HepG2 (cell line): ENCODE data around the gene IGFBP5. TPM values are rescaled to one million over a fixed set of nuclear protein-coding genes. Genes with fewer than 3 reads are reported as not detected.

Experiments used
- ATAC-seq: fragments of 200-7000 bp; cut with Tn5 transposase; 3 replicates; pipeline ENCODE4 v1.9.1; 2020; ENCODE audit warnings: mild to moderate bottlenecking, moderate library complexity
- BruUV-seq: library from RNA; stranded (reverse); fragments of 400-500 nt; replicated peaks from 2 replicates; lab custom pipeline; 2021; lab: Mats Ljungman, UMichigan
- CTCF ChIA-PET: fragments of 300-600 bp; formaldehyde crosslinking; extraction: SDS; loops from one replicate; lab custom pipeline; 2021; ENCODE audit warnings: low total read pairs, inconsistent platforms, low intra/inter-chr PET ratio; lab: Yijun Ruan, JAX
- POLR2A ChIA-PET: fragments of 350-600 bp; sonication (Branson Sonifier 250); formaldehyde crosslinking; loops from one replicate; lab custom pipeline; 2020; ENCODE audit warnings: antibody characterized with exemption, inconsistent platforms; lab: Yijun Ruan, JAX
- DNase-seq: peaks from one replicate; pipeline ENCODE4 v3.0.0-alpha.2; 2015; ENCODE audit warnings: low spot score
- FAIRE-seq: peaks from 3 replicates; lab custom pipeline; 2011; peaks lifted over from hg19 to GRCh38; lab: Jason Lieb, UNC
- H2AFZ ChIP-seq: one replicate; pipeline ENCODE4 v1.6.1; 2011; ENCODE audit warnings: low read length, inconsistent platforms
- H3K27ac ChIP-seq: fragments of 300-600 bp; 3 replicates; pipeline ENCODE4 v1.8.0; 2011; ENCODE audit warnings: mixed run types, mild to moderate bottlenecking, mixed read lengths, low read length, inconsistent platforms; ENCODE audit not compliant: insufficient read depth; ENCODE audit errors: extremely low read length
- H3K27me3 ChIP-seq, 2 experiments: fragments of 200-600 bp in 1 of 2; 2 replicates in 1 of 2; 3 replicates in 1 of 2; pipeline versions ENCODE4 v1.6.0 to v1.8.0; 2011; ENCODE audit warnings: low read length in 2 of 2, mild to moderate bottlenecking in 2 of 2, moderate library complexity in 2 of 2, inconsistent platforms in 1 of 2; ENCODE audit not compliant: insufficient read depth in 2 of 2, control insufficient read depth in 1 of 2
- H3K36me3 ChIP-seq, 2 experiments: fragments of 200-600 bp in 1 of 2; replicated peaks in 1 of 2; 2 replicates in 1 of 2; 3 replicates in 1 of 2; pipeline versions ENCODE4 v1.5.1 to v1.8.0; 2011; ENCODE audit warnings: low read length in 2 of 2, inconsistent platforms in 1 of 2; ENCODE audit not compliant: insufficient read depth in 2 of 2, control insufficient read depth in 1 of 2
- H3K4me1 ChIP-seq: 2 replicates; pipeline ENCODE4 v1.5.1; 2012; ENCODE audit warnings: low read length, inconsistent platforms; ENCODE audit not compliant: insufficient read depth
- H3K4me2 ChIP-seq: 2 replicates; pipeline ENCODE4 v1.6.0; 2011; ENCODE audit warnings: low read depth, low read length, inconsistent platforms
- H3K4me3 ChIP-seq, 3 experiments: fragments of 200-600 bp in 1 of 3; sonication (generic), shearing (Covaris generic) in 1 of 3; replicated peaks in 1 of 3; 2 replicates each; pipeline ENCODE4 v1.5.1; 2011 to 2016; ENCODE audit warnings: low read length in 3 of 3, inconsistent platforms in 2 of 3, low read depth in 2 of 3, mild to moderate bottlenecking in 2 of 3, control low read depth in 1 of 3, mixed read lengths in 1 of 3; ENCODE audit not compliant: insufficient read depth in 1 of 3
- H3K79me2 ChIP-seq: one replicate; pipeline ENCODE4 v1.6.1; 2011; ENCODE audit warnings: low read length, inconsistent platforms; ENCODE audit not compliant: insufficient read depth
- H3K9ac ChIP-seq: 2 replicates; pipeline ENCODE4 v1.6.0; 2011; ENCODE audit warnings: mild to moderate bottlenecking, low read depth, low read length, inconsistent platforms; ENCODE audit not compliant: insufficient read depth
- H3K9me3 ChIP-seq: 2 replicates; pipeline ENCODE4 v1.5.1; 2012; ENCODE audit warnings: mild to moderate bottlenecking, low read length
- H4K20me1 ChIP-seq: 2 replicates; pipeline ENCODE4 v1.6.0; 2011; ENCODE audit warnings: inconsistent platforms, mild to moderate bottlenecking, low read length, moderate library complexity; ENCODE audit not compliant: insufficient read depth
- CCDC6 ChIP-seq: sonication (generic); formaldehyde crosslinking; IDR thresholded peaks from 2 replicates; pipeline ENCODE4 v1.8.1; 2022; ENCODE audit warnings: mild to moderate bottlenecking, missing genetic modification reagents, moderate library complexity
- PRMT3 ChIP-seq: sonication (generic); formaldehyde crosslinking; IDR thresholded peaks from 2 replicates; pipeline ENCODE4 v1.8.1; 2022; ENCODE audit warnings: low read depth, mild to moderate bottlenecking, moderate library complexity, missing genetic modification reagents, borderline replicate concordance
- TRIM22 ChIP-seq: fragments of 450-650 bp; IDR thresholded peaks from 2 replicates; pipeline ENCODE4 v1.6.1; 2017
- ZNF558 ChIP-seq: sonication (generic); formaldehyde crosslinking; IDR thresholded peaks from 2 replicates; pipeline ENCODE4 v1.9.0; 2022; ENCODE audit warnings: mild to moderate bottlenecking, missing genetic modification reagents, borderline replicate concordance
- ZNF629 ChIP-seq: sonication (generic); formaldehyde crosslinking; conservative IDR thresholded peaks from 2 replicates; pipeline ENCODE4 v1.5.0; 2020; ENCODE audit warnings: missing genetic modification reagents
- WGBS: methylation state at CpG from one replicate; pipeline ENCODE4 v1.1.6; 2017; ENCODE audit warnings: low lambda C conversion rate; 5-methylcytosine and 5-hydroxymethylcytosine counted together
- in situ Hi-C: cut with HindIII; loops from 2 replicates; pipeline ENCODE4 v1.10.0; 2017; ENCODE audit warnings: low pct_unique_long_range_greater_than_20kb; ENCODE audit not compliant: extremely low pct_ligation_motif_present
- intact Hi-C: fragments of 100-400 bp; cut with micrococcal nuclease; formaldehyde crosslinking; loops from one replicate; pipeline ENCODE4 v1.10.0; 2022; ENCODE audit not compliant: unreplicated experiment
- polyA plus RNA-seq, 8 experiments: library from polyadenylated mRNA; depleted of rRNA in 3 of 8; stranded (reverse) in 7 of 8; unstranded in 1 of 8; fragments of >200 nt; fragmentation: Illumina TruSeq in 4 of 8; extraction: Trizol in 4 of 8; gene quantifications; 2 replicates each; pipeline versions ENCODE4 v1.2.1 to v1.2.3, GENCODE V29; 2011 to 2016; ENCODE audit warnings: low read depth in 4 of 8, missing spikeins in 1 of 8, mixed read lengths in 1 of 8; ENCODE audit not compliant: insufficient read depth in 1 of 8
- total RNA-seq, 5 experiments: library from RNA; depleted of rRNA; stranded (reverse); fragments of >200 nt; fragmentation: Illumina TruSeq; extraction: Trizol; gene quantifications; 2 replicates each; pipeline ENCODE4 v1.2.3, GENCODE V29; 2016; ENCODE audit warnings: low read depth in 1 of 5

Gene IGFBP5
- total and polyA plus RNA-seq, 2 of the 13 experiments (the other 11 are each of a cell fraction or from before 2014, with no cell fraction given) = 0.15 TPM; not detected in 1

DNA sequence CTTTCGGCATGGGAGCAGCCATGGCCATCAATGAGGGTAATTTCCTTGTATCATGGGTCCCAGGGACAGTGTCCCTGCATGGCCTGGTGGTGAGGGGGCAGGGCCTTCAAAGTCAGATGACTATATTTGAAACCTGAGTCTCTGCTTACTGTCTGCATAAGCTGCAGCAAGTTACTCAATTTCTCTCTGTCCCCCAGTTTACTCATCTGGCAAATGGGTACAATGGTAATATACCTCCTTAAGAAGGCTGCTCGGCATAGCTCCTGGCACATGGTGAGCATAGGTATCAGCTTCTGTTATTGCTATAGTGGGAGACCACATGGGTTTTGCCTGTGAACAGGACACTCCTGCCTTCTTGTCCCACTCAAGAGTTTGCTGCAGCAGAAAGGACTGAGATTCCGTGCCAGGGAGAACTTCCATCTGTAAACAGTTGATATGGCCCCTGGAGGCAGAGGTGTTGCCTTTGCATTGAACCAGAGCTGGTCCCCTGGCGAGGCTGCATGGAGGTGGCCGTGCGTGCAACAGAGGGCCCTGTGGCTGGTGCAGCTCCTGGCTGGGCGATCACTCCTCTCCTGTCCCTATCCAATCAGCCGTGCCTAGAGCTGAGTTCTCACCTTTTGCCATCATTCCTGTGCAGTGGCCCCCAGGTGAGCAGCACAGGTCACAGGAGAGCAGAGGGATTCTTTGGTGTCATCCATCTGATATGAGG, 22.7 kb upstream of the IGFBP5 start:
- H3K36me3 ChIP-seq = no peaks in the 10 kb centered on the region
- no peaks in the 10 kb centered on the region for H4K20me1 ChIP-seq
- H3K4me1 ChIP-seq = no peaks in the 10 kb centered on the region
- ATAC-seq (no peak), FAIRE-seq (no peak), DNase-seq (no peak)
- POLR2A ChIA-PET = no interaction called here
- 28% methylated on average over 3 of the region's 8 CpGs for WGBS
- no peak overlapping the region for H3K4me3 ChIP-seq
- H3K27me3 ChIP-seq = peaks cover 1 to 22% of the 10 kb centered on the region in 2 experiments; a peak in 2 of 5 replicates
- intact Hi-C loops (no loop called here), in situ Hi-C loops (no loop called here)
- no peaks in the 10 kb centered on the region for H3K79me2 ChIP-seq
- no peak overlapping the region for H3K27ac ChIP-seq
- H2AFZ ChIP-seq = no peak overlapping the region
- no peak overlapping the region for H3K9ac ChIP-seq
- CTCF ChIA-PET = no interaction called here
- no TSS peak for BruUV-seq
- H3K9me3 ChIP-seq = no peaks in the 10 kb centered on the region
- peak; percentile 70 for TF ChIP-seq ZNF629
- no peak for TF ChIP-seq PRMT3 (CRISPR knock-in tag)
- H3K4me2 ChIP-seq = no peak overlapping the region

- Histone ChIP-seq H3K4me2 (no peak overlapping the region), H3K9me3 (no peaks in the 10 kb centered on the region), H3K4me3 (no peak overlapping the region), H3K36me3 (no peaks in the 10 kb centered on the region), H3K27me3 (peaks cover 1 to 26% of the 10 kb centered on the region in 2 experiments; a peak in 4 of 5 replicates), H4K20me1 (no peaks in the 10 kb centered on the region), H3K79me2 (no peaks in the 10 kb centered on the region), H3K9ac (no peak overlapping the region), H2AFZ (no peak overlapping the region), H3K27ac (no peak overlapping the region), H3K4me1 (no peaks in the 10 kb centered on the region)
- in situ Hi-C loops (no loop called here), intact Hi-C loops (no loop called here)
- TF ChIP-seq ZNF558 (CRISPR knock-in tag) (no peak), CCDC6 (CRISPR knock-in tag) (no peak), TRIM22 (no peak)
- DNase-seq = no peak
- no TSS peak for BruUV-seq
- ChIA-PET POLR2A (no interaction called here), CTCF (no interaction called here)
- WGBS = 4% methylated on average over 4 of the region's 4 CpGs
- FAIRE-seq = no peak
- no peak for ATAC-seq
Observed at GRCh38 chr2:216717491-216717901, 22.1 kb upstream of the IGFBP5 start.
